Muscle of back (tissue), 13 donors: ENCODE measurements around the gene TPH1. TPM values are rescaled to one million over a fixed set of nuclear protein-coding genes. Genes with fewer than 3 reads are reported as not detected.
A peak's percentile ranks its signal among the peaks of the same experiment; 100 is the strongest.

Experiments used
- DNase-seq, 3 donors: peaks; one replicate each; pipeline versions ENCODE4 v3.0.0 to v3.0.0-alpha.2; 2013
- long read RNA-seq, 9 donors: transcript quantifications; one replicate each; lab custom pipeline, GENCODE V29; 2026
- polyA plus RNA-seq, 10 donors: library from polyadenylated mRNA; unstranded; fragments of 120-200 nt; gene quantifications; one replicate each; pipeline ENCODE4 v1.2.1, GENCODE V29; 2013; ENCODE audit not compliant: insufficient read length in 10 of 10

The TPH1 gene
- 1 to 10 TPM in 1 of 10 donors, under 1 TPM in 9; 0.08 to 1.0 (median 0.15) TPM for polyA plus RNA-seq
- long read RNA-seq, donor 1, result 0 reads
- long read RNA-seq, donor 2, result 0 reads
- long read RNA-seq, donor 3, result 0 reads
- long read RNA-seq, donor 4, result 0 reads
- long read RNA-seq, donor 5, result 0 reads
- long read RNA-seq, donor 6, result 0 reads
- long read RNA-seq, donor 7, result 0 reads
- long read RNA-seq, donor 8, result 0 reads
- long read RNA-seq, donor 9, result 0 reads

GRCh38 chr11:18046116-18046777, at the start of gene TPH1:
Gene TPH1, minus strand, starts transcription at chr11:18046269. Its CDS starts 5,507 bp downstream, at chr11:18040762.
- DNase-seq, result peak in 2 of 3 donors; percentile 7 to 21

DNA sequence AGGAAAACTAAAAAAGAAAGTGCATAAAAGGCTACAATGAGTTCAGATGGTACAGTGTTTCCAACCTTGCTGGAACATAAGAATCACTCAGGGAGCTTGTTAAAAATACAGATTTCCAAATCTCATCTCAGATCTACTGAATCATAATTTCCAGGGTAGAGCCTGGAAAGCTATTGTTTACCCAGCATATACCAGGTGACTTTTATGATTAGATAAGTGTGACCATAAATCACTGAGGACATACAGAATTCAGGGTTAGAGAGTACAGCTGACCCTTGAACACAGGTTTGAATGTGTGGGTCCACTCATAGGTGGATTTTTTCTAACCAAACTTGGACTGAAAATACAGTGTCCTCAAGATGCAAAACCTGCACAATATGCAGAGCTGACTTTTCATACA, 47.9 kb upstream of the TPH1 start:
- DNase-seq, result no peak

- DNase-seq, result no peak
Measured at GRCh38 chr11:18091731-18092130, 45.7 kb upstream of the TPH1 start.

- DNase-seq, result no peak
Measured at GRCh38 chr11:18088966-18089365, 42.9 kb upstream of the TPH1 start.

DNA sequence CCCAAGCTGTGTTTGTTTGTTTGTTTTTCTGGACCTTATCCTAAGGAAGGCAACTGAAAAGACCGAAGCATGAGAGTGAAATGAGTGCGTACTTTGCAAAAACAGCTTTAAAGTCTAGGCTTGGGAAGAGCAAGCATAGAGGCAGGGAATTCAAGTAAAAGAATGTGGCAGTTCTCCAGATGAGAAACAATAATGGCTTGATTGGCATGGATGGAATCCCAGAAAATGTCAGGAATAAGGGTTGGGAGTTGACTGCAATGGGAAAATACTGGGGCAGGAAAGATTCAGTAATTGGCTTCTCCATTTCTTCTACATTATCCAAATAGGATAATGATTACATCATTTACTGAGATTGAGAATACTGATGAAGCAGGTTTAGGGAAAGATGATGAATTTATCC, 42.3 kb upstream of the TPH1 start:
- DNase-seq, result no peak

DNA sequence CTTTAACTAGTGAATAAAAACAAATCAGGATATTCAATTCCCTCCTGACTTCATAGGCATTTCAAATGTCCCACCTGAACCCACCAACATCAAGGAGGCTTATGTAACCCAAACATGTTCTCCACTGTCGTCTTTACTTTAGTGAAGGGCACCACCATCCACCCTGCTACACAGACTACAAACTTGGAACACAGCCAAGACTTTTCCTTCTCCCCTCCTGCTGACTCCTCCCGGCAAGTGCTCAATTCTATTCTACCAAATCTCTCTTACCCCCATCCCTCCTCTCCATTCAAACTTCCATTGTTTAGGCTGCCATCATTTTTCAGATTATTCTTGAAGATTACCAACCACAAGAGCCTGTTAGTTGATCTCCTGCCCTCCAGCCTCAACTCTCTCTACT, 35.5 kb upstream of the TPH1 start:
- no peak for DNase-seq

DNA sequence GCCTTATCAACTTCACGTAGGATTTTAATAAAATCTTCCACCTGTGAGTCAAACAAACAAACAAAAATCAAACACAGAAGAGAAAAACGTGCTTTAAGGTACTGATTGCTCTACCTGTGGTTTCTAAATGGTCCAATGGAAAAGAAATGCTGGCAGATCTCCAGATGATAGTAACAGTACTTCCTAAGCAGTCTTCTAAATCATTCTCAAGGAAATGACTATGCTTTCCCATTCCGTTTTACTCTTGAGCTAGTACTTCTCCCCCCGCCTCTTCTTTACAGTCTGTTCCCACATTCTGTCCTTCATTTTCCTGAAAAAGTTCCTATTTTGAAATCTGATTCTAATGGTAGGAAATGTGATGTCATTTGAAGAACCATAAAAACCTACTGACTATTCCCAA, 34.4 kb upstream of the TPH1 start:
- DNase-seq, result no peak

- no peak for DNase-seq
Measured at GRCh38 chr11:18078909-18079308, 32.8 kb upstream of the TPH1 start.

GRCh38 chr11:18075444-18075843, 29.4 kb upstream of the TPH1 start:
- no peak for DNase-seq

GRCh38 chr11:18071098-18071705, 25.1 kb upstream of the TPH1 start:
- DNase-seq, result no peak

- no peak for DNase-seq
Measured at GRCh38 chr11:18067372-18067771, 21.3 kb upstream of the TPH1 start.

GRCh38 chr11:18066626-18067025, 20.6 kb upstream of the TPH1 start:
- no peak for DNase-seq

DNA sequence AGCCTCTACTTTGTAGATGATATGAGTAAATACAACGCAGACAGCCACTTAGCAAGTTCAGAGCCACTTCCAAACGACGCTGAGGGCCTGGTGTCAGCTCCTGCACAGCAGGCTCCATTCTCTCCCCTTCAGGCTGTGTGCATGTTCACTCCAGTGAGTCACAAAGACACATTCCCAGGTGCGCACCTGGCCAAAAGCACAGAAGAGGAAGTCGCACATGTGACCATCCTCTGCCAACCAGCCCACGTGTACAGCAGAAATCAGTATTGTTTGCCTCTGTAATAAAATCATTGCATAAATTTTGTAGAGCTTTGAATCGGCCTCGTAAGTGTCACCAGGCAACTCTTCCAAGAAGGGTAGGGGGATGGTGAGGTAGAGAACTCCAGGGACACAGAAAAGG, 19.5 kb upstream of the TPH1 start:
- no peak for DNase-seq

DNA sequence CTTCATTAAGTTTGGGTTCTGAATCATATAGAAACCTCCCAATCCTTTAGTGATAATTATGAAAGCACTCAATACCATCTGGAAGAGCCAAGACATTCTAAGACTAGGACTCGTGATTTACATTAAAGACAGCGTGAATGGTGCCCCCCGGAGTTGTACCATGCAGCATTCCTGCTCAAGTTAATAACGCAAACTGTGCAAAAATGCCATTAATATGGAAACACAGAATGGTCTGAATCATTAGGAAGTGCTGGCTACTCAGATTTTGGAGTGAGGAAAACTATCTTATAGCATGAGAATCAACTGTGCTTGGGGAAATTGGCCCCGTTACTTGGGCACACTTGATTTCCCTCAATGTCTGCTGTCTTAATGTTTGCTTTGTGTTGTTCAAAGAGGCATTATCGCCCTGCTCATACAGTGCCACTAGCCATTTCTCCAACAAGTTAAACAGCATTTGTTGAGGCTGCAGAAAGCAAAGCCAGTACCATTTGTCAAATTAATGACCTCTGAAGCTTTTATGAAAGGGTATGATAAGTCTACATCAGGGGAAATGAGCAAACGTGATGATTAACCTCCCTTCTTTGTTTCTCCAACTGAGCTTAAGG, 18.5 kb upstream of the TPH1 start:
- DNase-seq, result no peak

- no peak for DNase-seq
Measured at GRCh38 chr11:18063862-18064434, 17.9 kb upstream of the TPH1 start.

DNA sequence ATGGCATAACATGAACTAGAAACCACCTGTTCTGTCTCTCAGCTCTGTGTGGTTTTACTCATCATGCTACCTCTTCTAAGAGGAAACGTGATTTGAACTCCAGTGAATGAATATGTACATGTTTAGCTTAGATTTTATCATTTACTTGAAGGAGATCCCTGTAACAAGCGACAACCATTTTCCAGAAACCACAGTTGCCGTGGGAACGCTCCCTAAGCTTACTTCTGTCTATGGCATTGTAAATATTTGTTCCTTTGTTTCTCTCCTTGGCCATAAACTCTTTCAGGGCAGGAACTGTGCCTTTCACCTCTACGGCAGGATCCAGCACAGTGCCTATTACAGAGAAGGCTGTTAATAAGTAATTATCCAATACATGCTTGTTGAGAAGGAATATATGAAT, 17.1 kb upstream of the TPH1 start:
- DNase-seq, result no peak

GRCh38 chr11:18061351-18061750, 15.3 kb upstream of the TPH1 start:
- no peak for DNase-seq

GRCh38 chr11:18056561-18057181, 10.6 kb upstream of the TPH1 start:
- DNase-seq, result no peak

DNA sequence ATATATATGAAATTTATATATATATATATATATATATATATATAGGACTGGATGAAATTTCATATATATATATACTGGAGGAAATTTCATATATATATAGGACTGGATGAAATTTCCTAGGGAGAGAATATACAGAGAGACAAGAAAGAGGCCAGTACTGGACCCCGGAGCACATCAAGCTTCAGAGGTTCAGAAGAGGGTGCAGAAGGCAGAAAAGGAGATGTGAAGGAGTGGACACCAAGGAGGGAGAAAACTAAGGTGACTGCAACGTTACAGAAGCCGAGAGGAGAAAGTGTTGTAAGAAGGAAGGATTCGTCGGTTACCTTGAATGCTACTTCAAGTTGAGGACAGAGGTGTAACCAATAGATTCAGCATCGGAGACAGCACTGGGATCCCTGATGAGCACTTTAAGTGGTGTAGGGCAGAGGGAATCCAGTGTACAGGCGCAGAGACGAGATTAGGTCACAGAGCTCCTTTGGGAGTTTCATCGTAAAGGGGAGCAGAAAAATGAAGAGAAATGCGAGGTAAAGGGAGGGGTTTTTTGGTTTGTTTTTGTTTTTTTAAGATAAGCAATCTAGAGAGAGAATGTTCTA, 8.5 kb upstream of the TPH1 start:
- no peak for DNase-seq

DNA sequence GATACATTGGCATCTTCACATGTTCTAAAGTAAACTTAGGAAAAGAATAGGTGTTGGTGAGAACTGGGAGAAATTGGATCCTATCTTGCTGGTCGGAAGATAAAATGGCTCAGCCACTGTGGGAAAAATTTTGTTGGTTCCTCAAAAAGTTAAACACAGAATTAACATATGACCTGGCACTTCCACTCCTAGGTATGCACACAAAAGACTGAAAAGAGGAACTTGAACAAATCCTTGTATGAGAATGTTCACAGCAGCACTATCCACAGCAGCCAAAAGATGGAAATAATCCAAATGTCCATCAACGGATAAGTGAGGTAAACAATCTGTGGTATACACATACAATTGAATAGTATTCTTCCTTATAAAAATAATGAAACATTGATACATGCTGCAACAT, 4.8 kb upstream of the TPH1 start:
- DNase-seq, result no peak

DNA sequence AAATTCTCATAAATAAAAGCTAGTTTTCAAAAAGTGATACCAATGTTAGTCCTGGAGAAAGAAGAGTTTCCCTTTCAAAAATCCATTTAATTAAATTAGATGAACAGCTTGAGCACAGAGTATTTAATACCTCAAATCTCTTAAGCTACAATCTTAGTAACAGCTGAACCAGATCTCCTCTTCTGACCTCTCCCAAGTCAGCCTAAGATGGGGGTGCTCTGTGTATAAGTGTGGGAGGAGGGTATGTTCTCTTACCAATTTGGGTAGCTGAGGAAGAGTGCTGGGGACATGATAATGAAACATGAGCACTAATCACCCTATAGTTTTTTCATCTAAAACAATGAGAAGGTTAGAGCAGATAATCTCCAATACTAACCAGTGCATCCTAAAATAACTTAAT, 9.6 kb downstream of the TPH1 start:
- no peak for DNase-seq

GRCh38 chr11:18027475-18027874, 18.6 kb downstream of the TPH1 start:
- no peak for DNase-seq
